GM18909 (cell line): ENCODE data around the gene INSIG2.

Source experiments
- ATAC-seq: cut with Tn5 transposase; IDR thresholded peaks from one replicate; pipeline ENCODE4 v1.9.1; 2021; ENCODE audit warnings: mild to moderate bottlenecking; ENCODE audit not compliant: unreplicated experiment, poor library complexity

Gene INSIG2

DNA sequence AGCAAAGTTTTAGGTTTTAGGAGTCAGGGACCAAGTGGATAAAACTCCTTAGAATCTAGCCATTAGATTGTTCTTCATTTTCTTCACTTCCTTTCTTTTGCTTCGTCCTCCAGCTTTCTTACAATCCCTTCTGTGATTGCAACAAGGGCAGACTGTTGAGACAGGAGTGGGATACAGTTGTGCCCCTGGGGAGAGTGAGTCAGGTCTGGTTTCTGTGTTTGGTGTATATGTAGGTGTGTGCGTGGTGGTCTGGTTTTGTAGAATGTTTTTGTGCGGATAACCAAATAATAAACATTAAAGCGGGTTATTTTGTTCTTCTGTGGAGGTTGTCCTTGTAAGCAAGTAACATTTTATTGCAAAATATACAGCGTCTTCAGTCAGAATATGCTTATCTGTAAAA lies 7.3 kb downstream of the INSIG2 start:
- no peak for ATAC-seq

DNA sequence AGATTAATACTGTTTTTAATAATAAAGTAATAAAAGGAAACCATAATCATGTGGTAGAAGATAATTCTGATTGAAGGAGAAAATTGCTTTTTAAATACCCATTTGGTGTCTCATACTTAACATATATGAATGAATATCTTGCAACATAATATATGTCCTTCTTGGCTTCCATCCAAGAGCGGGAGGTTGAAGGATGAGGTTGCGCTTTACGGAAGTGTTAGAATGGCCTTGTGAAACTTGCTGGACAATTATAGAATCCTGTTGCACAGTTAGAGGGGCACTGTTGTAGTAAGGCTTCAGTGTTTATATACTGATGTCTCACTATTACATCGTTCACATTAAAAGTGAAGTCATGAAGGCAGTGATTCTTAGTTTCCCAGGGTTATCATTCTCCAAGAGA lies 9.4 kb downstream of the INSIG2 start:
- no peak for ATAC-seq

DNA sequence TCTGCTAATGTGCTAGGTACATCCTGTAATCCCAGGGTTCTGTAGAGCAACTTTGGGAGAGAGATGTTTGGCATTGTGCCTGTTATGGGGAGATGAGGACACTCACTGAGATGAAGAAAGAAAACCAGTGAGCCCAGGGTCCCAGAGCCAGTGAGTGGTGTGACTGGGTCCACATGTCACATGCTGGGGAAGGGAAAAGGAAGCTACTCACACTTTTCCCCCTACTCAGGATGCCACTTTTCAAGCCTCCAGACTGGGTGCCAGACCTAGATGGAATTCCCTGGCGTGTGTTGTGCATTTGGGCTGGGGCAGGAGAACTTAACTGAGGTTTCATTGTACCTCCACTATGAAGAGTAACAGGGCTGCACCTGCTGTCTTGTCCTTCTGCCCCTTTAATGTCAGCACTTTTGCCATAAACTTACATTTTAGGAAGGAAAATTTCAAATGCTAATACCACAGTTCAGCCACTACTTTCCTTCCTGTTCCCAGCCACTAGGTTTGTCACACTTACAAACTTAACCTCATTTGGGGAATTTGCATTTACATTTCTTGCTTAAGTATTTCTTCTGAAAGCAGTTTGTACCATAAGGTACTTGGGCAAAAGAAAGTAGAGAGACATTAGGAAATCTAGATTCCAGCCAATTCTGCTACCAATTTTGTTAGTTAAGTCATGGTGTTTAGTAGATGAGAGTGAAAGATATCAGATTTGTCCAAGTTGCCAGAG lies 10.2 kb downstream of the INSIG2 start:
- ATAC-seq: no peak

- ATAC-seq: no peak
Measured at GRCh38 chr2:118102433-118103082, 14.3 kb downstream of the INSIG2 start.

DNA sequence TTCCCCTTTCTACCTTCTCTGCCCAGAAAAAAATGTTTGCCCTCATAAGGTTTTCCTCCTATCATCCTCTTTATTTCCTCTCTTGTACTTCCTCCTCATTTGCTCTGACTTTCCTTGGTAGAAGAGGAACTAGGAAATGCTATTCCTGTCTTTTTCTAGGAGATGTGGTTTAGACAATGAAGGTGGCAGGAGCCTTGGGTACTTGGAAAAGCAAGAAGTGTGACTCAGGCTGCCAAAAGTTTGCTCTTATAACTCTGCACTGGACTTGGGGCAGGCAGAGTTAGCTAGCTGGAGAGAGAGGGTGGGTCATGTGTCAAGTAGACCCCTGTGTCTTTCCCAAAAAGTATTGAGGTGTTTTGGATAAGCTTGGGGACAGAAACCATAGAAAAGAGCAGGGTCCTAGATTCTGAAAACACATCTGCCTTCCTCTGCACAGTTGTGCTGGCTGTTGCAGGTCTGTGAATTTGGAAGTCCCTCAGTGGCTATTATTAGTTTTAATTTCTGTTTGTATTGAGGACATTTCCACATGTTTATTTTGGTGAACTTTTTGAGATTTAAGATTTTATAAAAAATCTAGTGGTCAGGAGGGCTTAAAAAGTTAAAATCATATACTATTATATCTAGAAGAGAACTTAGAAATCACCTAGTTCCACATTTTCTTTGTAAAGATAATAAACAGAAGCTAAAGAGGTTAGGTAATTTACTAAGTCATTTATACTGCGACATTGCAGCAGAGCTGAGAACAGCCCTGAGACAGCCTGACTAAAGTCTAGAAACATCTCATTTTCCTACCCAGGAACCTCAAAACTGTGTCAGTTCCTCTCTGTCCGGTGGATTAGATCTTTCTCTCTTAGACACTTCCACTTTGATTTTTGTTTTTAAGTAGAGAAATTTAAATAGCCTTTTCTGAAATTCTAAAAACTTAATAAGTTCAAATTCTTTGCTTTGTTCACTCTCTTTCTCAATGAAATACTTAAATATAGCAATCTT lies 16.0 kb downstream of the INSIG2 start:
- peak; percentile 97 for ATAC-seq

GRCh38 chr2:118105497-118105896 lies 17.2 kb downstream of the INSIG2 start:
- no peak for ATAC-seq

DNA sequence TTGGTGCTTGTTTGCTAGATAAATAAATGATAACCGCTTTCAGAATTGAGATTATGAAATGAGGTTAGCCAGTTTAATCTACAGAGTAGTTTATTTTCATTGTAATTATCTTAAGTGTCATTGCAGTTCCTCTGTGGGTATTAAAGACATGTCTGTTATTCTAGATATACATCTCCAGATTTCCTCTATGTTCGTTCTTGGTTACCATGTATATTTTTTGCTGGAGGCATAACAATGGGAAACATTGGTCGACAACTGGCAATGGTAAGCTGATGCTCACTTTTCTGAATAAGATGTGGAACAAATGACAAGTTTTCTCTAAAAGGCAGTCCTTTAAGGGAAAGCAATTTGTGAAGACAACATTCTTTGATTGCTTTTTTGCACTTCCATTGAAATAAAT lies 18.7 kb downstream of the INSIG2 start:
- ATAC-seq: no peak

GRCh38 chr2:118110310-118110709 lies 22.0 kb downstream of the INSIG2 start:
- ATAC-seq: no peak

GRCh38 chr2:118110991-118111390 lies 22.7 kb downstream of the INSIG2 start:
- ATAC-seq: no peak

GRCh38 chr2:118112771-118113334 lies 24.6 kb downstream of the INSIG2 start:
- no peak for ATAC-seq

GRCh38 chr2:118114863-118115262 lies 26.6 kb downstream of the INSIG2 start:
- no peak for ATAC-seq

DNA sequence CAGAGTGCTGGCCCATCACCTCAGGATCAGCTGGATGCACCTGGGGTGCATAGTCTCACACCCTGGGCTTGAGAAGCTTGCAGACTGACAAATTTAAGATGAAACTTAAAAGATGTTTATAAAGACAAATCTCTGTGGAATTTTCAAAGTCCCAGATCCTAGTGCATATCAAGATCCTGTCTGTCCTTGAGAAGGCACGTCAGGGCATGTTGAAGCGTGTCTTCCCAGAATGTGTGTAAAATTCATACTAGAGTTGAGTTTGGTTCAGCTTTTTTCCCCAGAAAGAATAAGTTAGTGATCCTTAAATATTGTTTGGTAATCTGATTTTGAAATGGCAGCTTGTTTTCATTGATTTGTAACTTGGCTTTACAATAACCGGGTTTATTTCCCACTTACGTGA lies 27.5 kb downstream of the INSIG2 start:
- no peak for ATAC-seq

DNA sequence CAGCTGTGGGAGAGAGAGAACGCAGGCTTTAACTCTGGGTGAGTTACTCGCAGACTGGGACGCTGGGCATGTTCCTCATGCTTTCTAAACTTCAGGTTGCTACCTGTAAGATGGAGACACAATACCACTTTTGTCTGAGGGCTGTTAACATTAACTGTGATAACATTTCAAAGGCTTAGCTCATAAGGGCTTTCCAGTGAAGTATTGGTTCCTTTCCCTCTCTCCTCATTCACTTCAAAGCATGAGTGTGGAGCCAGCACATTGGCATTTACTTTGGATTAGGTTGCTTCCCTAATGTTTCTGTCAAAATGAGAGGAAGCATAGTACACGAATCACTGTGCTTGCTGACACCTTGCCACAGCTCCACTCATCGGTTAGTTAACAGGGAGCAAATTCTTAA lies 30.2 kb downstream of the INSIG2 start:
- no peak for ATAC-seq

DNA sequence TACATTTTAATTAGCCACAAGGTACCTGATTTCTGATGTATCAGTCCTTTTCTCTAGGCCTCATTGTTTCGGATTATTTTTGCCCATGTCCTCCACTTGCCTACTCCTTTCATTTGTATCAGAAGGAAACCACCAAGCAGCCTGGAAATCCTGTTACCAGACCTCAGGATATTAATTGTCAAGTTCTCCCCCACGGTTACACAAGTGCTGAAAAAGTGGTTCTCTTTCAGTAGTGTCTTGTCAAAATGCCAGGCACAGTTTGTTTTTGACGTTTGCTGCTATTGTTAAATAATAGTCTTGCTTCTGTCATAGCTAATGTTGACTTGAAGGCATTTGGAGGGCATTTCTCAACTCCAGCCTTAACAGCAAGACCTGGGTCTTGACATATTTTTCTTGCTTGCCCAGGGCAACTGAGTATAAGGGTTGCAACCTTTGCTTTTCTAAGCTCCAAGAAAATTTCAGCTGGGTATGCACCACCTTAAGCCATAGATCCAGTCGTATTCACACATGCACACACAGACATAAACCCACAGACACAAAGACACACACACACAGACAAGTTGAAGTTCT lies 31.0 kb downstream of the INSIG2 start:
- no peak for ATAC-seq

DNA sequence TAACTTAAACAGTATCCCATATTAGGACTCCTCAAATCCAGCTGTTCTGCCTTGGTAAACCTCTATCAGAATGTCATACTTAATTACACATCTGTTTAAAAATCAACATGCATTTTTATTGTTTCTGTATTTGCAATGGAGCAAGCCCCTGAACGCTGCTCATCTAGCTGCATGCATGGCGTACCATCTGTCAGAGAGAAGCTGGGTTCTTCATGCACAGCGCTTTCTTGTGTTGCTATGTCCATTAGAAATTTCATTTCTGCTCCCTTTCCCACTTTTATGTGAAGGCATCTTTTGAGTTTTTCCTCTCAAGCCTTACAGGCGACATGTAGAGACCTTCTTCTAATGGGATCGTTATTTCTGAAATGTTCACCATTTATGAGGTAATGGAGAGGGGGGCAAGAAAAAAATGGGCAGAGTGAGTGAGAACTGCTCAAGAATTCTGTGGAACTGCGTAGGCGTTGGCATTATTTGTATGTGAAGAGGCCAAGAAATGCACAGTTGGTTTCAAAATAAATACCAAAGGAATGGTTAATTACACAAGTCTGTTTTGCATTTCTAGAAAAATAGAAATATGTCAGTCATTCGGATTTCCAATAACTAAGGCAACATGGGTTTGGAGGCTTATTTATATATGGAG lies 31.6 kb downstream of the INSIG2 start:
- ATAC-seq: no peak

DNA sequence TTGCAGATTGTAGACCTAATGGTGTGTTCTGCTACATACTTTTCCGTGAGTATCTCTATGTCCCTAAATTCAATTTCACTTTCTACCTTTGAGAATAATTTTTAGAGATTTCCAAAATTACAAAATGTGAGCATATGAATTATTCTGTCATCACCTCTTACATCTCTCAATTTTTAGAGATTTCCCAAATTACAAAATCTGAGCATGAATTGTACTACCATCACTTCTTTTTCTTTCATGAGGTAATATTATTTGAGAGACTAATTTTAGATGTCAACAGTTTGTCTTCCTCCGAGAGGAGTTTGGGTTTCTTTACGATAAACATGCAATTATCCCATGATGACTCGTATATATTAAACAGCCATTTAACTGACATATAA lies 32.1 kb downstream of the INSIG2 start:
- no peak for ATAC-seq

GRCh38 chr2:118121101-118121500 lies 32.8 kb downstream of the INSIG2 start:
- no peak for ATAC-seq

DNA sequence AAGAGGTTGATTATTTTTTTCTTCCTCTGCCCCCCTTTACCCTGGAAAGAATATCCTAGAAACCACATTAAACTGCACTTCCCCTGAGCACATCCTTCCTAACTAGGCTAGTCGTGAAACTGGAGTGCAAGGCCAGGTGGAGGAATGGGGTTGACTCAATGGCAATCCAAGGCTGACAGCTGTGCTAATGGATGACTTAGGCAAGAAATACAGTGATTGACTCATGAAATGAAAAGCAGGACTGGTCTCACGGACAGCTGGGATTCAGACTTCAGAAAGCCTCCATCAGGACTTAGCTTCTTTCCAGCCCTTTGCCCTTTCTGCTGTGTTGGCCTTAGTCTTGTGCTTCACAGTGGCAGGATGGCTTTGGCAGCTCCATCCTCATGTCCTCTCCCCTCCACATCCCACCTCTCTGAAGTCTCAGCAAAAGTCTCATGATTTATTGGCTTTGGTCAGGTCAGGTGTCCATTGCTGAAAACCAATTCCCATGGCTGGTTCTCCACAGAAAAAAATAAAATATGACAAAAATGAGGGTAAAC lies 33.8 kb downstream of the INSIG2 start:
- ATAC-seq: no peak

- peak; percentile 94 for ATAC-seq
Measured at GRCh38 chr2:118122594-118123281, 34.5 kb downstream of the INSIG2 start.
